KMS-11 (cell line): ENCODE measurements around the gene FGGY.

Experiments
- H2AFZ ChIP-seq: fragments of 200-600 bp; sonication (generic); 2 replicates; pipeline ENCODE4 v1.6.1; 2016; ENCODE audit warnings: antibody characterized with exemption, mixed run types, low read depth
- H3K27ac ChIP-seq: fragments of 200-600 bp; sonication (generic); 2 replicates; pipeline ENCODE4 v1.6.1; 2016; ENCODE audit warnings: mild to moderate bottlenecking, mixed run types
- H3K27me3 ChIP-seq: fragments of 200-600 bp; sonication (generic); 2 replicates; pipeline ENCODE4 v1.6.1; 2017; ENCODE audit warnings: mild to moderate bottlenecking, low read depth, mixed run types, moderate library complexity; ENCODE audit not compliant: insufficient read depth
- H3K36me3 ChIP-seq: fragments of 200-600 bp; sonication (generic); 2 replicates; pipeline ENCODE4 v1.6.1; 2017; ENCODE audit warnings: mild to moderate bottlenecking, mixed run types; ENCODE audit not compliant: insufficient read depth
- H3K4me1 ChIP-seq: fragments of 200-600 bp; sonication (generic); 2 replicates; pipeline ENCODE4 v1.6.1; 2016; ENCODE audit warnings: mild to moderate bottlenecking, low read depth, mixed run types; ENCODE audit not compliant: poor library complexity, severe bottlenecking
- H3K4me2 ChIP-seq: fragments of 200-600 bp; sonication (generic); 2 replicates; pipeline ENCODE4 v1.7.0; 2016; ENCODE audit warnings: mild to moderate bottlenecking, mixed run types
- H3K4me3 ChIP-seq: fragments of 200-600 bp; sonication (generic); IDR thresholded peaks from 2 replicates; pipeline ENCODE4 v1.6.1; 2017; ENCODE audit warnings: low read depth, low read length, mixed read lengths; ENCODE audit not compliant: insufficient read depth
- H3K79me2 ChIP-seq: fragments of 200-600 bp; sonication (generic); 2 replicates; pipeline ENCODE4 v1.6.1; 2016; ENCODE audit warnings: low read depth, mixed run types; ENCODE audit not compliant: insufficient read depth
- H3K9ac ChIP-seq: fragments of 200-600 bp; sonication (generic); 2 replicates; pipeline ENCODE4 v1.6.1; 2016; ENCODE audit warnings: mild to moderate bottlenecking, mixed run types
- H4K20me1 ChIP-seq: fragments of 200-600 bp; sonication (generic); 2 replicates; pipeline ENCODE4 v1.6.1; 2016; ENCODE audit warnings: mild to moderate bottlenecking, mixed run types; ENCODE audit not compliant: insufficient read depth
- TF ChIP-seq, protein P1 (sequence below): fragments of 200-600 bp; sonication (generic); conservative IDR thresholded peaks from 2 replicates; pipeline ENCODE4 v1.6.1; 2017; ENCODE audit warnings: low read depth, mild to moderate bottlenecking, antibody characterized with exemption, low read length, moderate library complexity, mixed read lengths

Gene FGGY

DNA sequence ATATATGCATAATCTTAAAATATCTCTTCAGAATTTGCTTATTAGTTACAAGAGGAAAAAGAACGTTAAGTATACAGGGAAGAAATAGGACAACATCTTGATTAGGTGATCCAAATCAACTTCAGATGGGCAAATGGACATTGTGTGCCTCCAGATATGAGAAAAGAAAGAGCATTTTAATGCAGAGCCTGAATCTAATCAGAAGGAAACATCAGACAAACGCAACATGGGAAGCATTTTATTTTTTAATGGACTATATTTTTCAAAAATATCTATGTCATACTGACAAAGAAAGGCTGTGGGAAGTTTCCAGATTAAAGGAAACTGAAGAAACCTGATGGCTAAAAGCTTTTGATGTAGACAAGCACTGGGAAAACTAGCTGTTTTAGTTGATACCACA is 466.5 kb downstream of the FGGY start:
- Histone ChIP-seq H2AFZ (0 out of 2 replicates have a peak overlapping the region, but pooled peaks have one; percentile 12), H3K27me3 (no peaks in the 10 kb centered on the region), H4K20me1 (no peaks in the 10 kb centered on the region), H3K4me1 (peaks cover 95% of the 10 kb centered on the region), H3K79me2 (no peaks in the 10 kb centered on the region), H3K4me3 (no peak overlapping the region), H3K4me2 (peak overlapping the region; percentile 43; the same call in 1 of the 2 replicates), H3K27ac (no peak overlapping the region; the same call in 1 of the 2 replicates), H3K9ac (no peak overlapping the region), H3K36me3 (no peaks in the 10 kb centered on the region)
- TF ChIP-seq, protein P1, sequence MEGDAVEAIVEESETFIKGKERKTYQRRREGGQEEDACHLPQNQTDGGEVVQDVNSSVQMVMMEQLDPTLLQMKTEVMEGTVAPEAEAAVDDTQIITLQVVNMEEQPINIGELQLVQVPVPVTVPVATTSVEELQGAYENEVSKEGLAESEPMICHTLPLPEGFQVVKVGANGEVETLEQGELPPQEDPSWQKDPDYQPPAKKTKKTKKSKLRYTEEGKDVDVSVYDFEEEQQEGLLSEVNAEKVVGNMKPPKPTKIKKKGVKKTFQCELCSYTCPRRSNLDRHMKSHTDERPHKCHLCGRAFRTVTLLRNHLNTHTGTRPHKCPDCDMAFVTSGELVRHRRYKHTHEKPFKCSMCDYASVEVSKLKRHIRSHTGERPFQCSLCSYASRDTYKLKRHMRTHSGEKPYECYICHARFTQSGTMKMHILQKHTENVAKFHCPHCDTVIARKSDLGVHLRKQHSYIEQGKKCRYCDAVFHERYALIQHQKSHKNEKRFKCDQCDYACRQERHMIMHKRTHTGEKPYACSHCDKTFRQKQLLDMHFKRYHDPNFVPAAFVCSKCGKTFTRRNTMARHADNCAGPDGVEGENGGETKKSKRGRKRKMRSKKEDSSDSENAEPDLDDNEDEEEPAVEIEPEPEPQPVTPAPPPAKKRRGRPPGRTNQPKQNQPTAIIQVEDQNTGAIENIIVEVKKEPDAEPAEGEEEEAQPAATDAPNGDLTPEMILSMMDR, result no peak

DNA sequence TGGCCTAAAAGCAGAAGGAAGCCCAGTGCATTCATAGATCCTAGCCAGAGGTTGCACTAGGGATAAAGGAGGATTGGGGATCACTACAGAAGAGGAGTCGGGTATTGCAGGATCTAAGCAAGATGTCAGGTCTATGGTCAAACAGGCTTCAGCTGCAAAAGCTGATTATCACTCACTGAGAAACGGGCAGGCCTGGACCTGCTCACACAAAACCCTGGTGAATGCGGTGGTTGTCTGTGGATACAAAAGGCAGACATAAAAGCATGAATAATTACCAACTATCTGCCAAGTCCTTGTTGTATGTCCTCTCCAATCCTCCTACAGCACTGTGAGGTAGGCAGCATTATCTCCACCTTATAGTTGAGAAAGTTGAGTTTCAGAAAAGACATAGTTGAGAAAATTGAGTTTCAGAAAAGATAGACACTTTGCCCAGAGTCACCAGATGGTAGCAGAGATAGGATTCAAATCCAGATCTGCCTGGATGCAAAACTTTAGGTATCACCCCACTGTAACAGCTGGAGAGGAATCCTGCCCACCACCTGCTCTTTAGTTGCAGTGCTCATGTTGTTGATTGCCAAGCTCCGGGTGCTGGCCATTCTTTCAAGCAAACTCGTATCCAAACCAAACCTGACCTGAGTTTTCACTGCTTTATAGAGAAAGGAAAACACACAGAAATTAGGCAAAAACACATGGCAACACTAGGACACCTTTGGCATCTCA is 468.3 kb downstream of the FGGY start:
- peak overlapping the region; percentile 51 for H3K27ac ChIP-seq
- no peaks in the 10 kb centered on the region for H4K20me1 ChIP-seq
- peak overlapping the region; percentile 10; the same call in 1 of the 2 replicates for H3K9ac ChIP-seq
- H3K4me1 ChIP-seq, result peaks cover 94% of the 10 kb centered on the region
- TF ChIP-seq, protein P1, result no peak
- H3K4me2 ChIP-seq, result peak overlapping the region; percentile 67
- H3K27me3 ChIP-seq, result no peaks in the 10 kb centered on the region
- H3K4me3 ChIP-seq, result no peak overlapping the region
- H3K36me3 ChIP-seq, result no peaks in the 10 kb centered on the region
- H2AFZ ChIP-seq, result peak overlapping the region; percentile 72
- no peaks in the 10 kb centered on the region for H3K79me2 ChIP-seq

DNA sequence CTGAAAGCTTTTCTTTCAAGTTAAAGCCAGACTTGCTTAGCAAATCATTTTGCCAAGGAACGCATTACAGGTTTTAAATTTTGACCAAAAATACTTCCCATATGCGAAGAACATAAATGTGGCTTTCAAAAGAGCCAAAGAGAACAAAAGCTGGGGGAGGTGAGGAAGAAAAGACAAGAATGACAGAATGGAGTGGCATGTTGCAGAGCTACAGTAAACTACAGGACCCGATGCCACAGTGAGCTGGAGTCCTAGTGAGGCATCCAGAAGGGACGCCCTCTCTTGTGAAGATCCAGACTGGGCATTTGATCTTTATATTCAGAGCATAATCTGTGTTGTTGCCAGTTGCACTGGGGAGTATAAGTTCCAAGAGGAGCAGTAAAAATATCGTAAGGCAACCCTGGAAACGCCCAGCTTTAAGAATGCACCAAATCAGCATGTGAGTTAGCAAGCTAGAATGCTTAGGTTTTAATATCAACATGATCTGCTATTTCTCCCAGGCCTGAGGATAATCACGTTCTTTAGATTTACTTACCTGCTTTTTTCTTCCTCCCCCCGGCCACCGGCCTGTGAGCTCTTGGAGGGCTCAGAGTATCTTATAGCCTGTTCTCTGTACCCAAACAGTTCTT is 469.4 kb downstream of the FGGY start:
- H3K79me2 ChIP-seq, result no peaks in the 10 kb centered on the region
- no peaks in the 10 kb centered on the region for H4K20me1 ChIP-seq
- H3K4me1 ChIP-seq, result peaks cover 82% of the 10 kb centered on the region
- no peaks in the 10 kb centered on the region for H3K27me3 ChIP-seq
- H3K4me2 ChIP-seq, result peak overlapping the region; percentile 67
- no peaks in the 10 kb centered on the region for H3K36me3 ChIP-seq
- H3K27ac ChIP-seq, result peak overlapping the region; percentile 51
- H2AFZ ChIP-seq, result peak overlapping the region; percentile 72
- TF ChIP-seq, protein P1, result no peak
- H3K4me3 ChIP-seq, result peak overlapping the region; percentile 67
- H3K9ac ChIP-seq, result peak overlapping the region; percentile 10; the same call in 1 of the 2 replicates

DNA sequence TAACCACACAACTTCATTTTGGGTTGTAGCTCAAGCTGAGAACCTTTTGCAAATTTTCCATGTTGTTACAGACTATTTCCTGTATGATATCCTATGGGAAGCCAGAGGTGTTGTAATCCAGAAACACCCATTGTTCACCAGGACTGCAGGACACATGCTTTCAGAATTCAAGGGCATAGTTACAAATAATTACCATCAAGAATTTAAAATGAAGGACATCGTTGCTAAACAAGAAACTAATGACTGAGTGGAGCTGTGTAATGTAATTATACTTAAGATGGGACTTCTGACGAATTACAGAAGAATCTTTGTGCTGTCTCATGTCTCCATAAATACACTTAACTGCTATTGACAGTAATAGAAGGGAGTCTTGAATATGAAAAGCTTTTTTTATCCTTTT is 470.2 kb downstream of the FGGY start:
- H3K79me2 ChIP-seq, result no peaks in the 10 kb centered on the region
- H4K20me1 ChIP-seq, result no peaks in the 10 kb centered on the region
- no peaks in the 10 kb centered on the region for H3K36me3 ChIP-seq
- peak overlapping the region; percentile 67 for H3K4me2 ChIP-seq
- no peak overlapping the region for H3K27ac ChIP-seq
- H3K4me1 ChIP-seq, result peaks cover 74% of the 10 kb centered on the region
- H3K27me3 ChIP-seq, result no peaks in the 10 kb centered on the region
- H3K4me3 ChIP-seq, result no peak overlapping the region
- H3K9ac ChIP-seq, result no peak overlapping the region
- H2AFZ ChIP-seq, result peak overlapping the region; percentile 72; the same call in 1 of the 2 replicates
- TF ChIP-seq, protein P1, result no peak
